ENCODE results near the gene GALNT1.

DNA sequence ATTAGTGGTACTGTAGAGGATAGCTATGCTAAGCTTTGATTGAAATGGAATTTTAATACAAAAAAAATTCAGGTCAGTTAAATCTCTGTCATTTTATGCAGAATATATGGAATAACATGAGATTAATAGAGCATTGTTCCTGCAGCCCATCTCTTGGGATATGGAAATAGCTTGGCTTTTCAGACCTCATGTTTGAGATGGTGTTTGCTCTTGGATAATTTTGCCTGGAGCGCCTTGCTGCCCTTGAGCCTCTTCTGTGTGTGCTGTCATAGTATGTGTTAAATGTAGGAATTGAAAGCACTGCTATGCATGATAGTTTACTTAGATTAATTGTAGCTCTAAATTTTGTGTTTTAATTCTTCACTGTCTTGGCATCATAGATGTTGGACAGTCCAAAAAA is 27.7 kb downstream of the GALNT1 start:
- TF ChIP-seq POLR2AphosphoS5 (IDR thresholded peaks at IDR 0.05; ENCODE audit: low read length) (no peak), NFYB (IDR thresholded peaks at IDR 0.05; ENCODE audit: insufficient read depth, low read depth, low read length) (no peak), FOS (IDR thresholded peaks at IDR 0.05; ENCODE audit: borderline replicate concordance, extremely low read depth, insufficient read length) (no peak), ZNF217 (IDR thresholded peaks at IDR 0.05) (no peak), MXI1 (IDR thresholded peaks at IDR 0.05; ENCODE audit: low read depth, low read length) (no peak), SMC3 (IDR thresholded peaks at IDR 0.05; ENCODE audit: borderline replicate concordance, low read length) (no peak), WRNIP1 (IDR thresholded peaks at IDR 0.05; ENCODE audit: borderline replicate concordance, low read depth, low read length) (no peak), POLR2A (IDR thresholded peaks at IDR 0.05; ENCODE audit: low read depth, low read length) (no peak), TAF1 (IDR thresholded peaks at IDR 0.05; ENCODE audit: borderline replicate concordance, low read depth, low read length) (no peak)
- TF ChIP-seq, protein P1, sequence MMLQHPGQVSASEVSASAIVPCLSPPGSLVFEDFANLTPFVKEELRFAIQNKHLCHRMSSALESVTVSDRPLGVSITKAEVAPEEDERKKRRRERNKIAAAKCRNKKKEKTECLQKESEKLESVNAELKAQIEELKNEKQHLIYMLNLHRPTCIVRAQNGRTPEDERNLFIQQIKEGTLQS (IDR thresholded peaks at IDR 0.05; ENCODE audit: borderline replicate concordance, extremely low read depth, low read depth, low read length): no peak
- TF ChIP-seq, protein P2, sequence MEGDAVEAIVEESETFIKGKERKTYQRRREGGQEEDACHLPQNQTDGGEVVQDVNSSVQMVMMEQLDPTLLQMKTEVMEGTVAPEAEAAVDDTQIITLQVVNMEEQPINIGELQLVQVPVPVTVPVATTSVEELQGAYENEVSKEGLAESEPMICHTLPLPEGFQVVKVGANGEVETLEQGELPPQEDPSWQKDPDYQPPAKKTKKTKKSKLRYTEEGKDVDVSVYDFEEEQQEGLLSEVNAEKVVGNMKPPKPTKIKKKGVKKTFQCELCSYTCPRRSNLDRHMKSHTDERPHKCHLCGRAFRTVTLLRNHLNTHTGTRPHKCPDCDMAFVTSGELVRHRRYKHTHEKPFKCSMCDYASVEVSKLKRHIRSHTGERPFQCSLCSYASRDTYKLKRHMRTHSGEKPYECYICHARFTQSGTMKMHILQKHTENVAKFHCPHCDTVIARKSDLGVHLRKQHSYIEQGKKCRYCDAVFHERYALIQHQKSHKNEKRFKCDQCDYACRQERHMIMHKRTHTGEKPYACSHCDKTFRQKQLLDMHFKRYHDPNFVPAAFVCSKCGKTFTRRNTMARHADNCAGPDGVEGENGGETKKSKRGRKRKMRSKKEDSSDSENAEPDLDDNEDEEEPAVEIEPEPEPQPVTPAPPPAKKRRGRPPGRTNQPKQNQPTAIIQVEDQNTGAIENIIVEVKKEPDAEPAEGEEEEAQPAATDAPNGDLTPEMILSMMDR (IDR thresholded peaks at IDR 0.05 in 2 of 3, conservative IDR thresholded peaks at IDR 0.05 in 1 of 3; ENCODE audit: control insufficient read depth in 2 of 3, extremely low read depth in 1 of 3, insufficient read depth in 1 of 3, low read depth in 3 of 3, low read length in 3 of 3): no peak
- TF ChIP-seq, protein P3, sequence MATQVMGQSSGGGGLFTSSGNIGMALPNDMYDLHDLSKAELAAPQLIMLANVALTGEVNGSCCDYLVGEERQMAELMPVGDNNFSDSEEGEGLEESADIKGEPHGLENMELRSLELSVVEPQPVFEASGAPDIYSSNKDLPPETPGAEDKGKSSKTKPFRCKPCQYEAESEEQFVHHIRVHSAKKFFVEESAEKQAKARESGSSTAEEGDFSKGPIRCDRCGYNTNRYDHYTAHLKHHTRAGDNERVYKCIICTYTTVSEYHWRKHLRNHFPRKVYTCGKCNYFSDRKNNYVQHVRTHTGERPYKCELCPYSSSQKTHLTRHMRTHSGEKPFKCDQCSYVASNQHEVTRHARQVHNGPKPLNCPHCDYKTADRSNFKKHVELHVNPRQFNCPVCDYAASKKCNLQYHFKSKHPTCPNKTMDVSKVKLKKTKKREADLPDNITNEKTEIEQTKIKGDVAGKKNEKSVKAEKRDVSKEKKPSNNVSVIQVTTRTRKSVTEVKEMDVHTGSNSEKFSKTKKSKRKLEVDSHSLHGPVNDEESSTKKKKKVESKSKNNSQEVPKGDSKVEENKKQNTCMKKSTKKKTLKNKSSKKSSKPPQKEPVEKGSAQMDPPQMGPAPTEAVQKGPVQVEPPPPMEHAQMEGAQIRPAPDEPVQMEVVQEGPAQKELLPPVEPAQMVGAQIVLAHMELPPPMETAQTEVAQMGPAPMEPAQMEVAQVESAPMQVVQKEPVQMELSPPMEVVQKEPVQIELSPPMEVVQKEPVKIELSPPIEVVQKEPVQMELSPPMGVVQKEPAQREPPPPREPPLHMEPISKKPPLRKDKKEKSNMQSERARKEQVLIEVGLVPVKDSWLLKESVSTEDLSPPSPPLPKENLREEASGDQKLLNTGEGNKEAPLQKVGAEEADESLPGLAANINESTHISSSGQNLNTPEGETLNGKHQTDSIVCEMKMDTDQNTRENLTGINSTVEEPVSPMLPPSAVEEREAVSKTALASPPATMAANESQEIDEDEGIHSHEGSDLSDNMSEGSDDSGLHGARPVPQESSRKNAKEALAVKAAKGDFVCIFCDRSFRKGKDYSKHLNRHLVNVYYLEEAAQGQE (IDR thresholded peaks at IDR 0.05; ENCODE audit: low read depth, low read length): no peak
